IMR-90 (cell line): ENCODE results near the gene MMP27. TPM values are rescaled to one million over a fixed set of nuclear protein-coding genes. Genes with fewer than 3 reads are reported as not detected.

Experiments
- ATAC-seq: fragments of 200-7000 bp; cut with Tn5 transposase; 2 replicates; pipeline ENCODE4 v1.9.1; 2020; ENCODE audit warnings: low read depth, mild to moderate bottlenecking, moderate library complexity
- BruUV-seq: library from RNA; stranded (reverse); fragments of 400-500 nt; replicated peaks from 2 replicates; lab custom pipeline; 2021; lab: Mats Ljungman, UMichigan
- CTCF ChIA-PET: fragments of 300-600 bp; formaldehyde crosslinking; extraction: SDS; loops from one replicate; lab custom pipeline; 2021; ENCODE audit warnings: antibody characterized with exemption; lab: Yijun Ruan, JAX
- POLR2A ChIA-PET: fragments of 300-600 bp; sonication (Branson Sonifier 250); formaldehyde crosslinking; loops from one replicate; lab custom pipeline; 2022; ENCODE audit warnings: antibody characterized with exemption; ENCODE audit not compliant: unreplicated experiment; lab: Charles Lee
- DNase-seq: peaks from one replicate; pipeline ENCODE4 v3.0.0; 2013
- H2AFZ ChIP-seq: replicated peaks from 2 replicates; pipeline ENCODE3; 2013; ENCODE audit warnings: low read length, mild to moderate bottlenecking; ENCODE audit not compliant: poor library complexity
- H2AK5ac ChIP-seq: 2 replicates; pipeline ENCODE4 v1.6.1; 2013; ENCODE audit warnings: low read depth, low read length, inconsistent platforms
- H2AK9ac ChIP-seq: replicated peaks from 2 replicates; pipeline ENCODE3; 2013; ENCODE audit warnings: mild to moderate bottlenecking, low read depth, low read length, moderate library complexity; ENCODE audit not compliant: poor library complexity
- H2BK120ac ChIP-seq: 2 replicates; pipeline ENCODE4 v1.6.1; 2013; ENCODE audit warnings: low read depth, low read length, inconsistent platforms
- H2BK15ac ChIP-seq: 3 replicates; pipeline ENCODE4 v1.6.1; 2013; ENCODE audit warnings: low read depth, low read length, inconsistent platforms
- H2BK20ac ChIP-seq: 2 replicates; pipeline ENCODE4 v1.6.1; 2013; ENCODE audit warnings: low read depth, mild to moderate bottlenecking, inconsistent platforms, low read length, moderate library complexity
- H2BK5ac ChIP-seq: 2 replicates; pipeline ENCODE4 v1.6.1; 2013; ENCODE audit warnings: mild to moderate bottlenecking, low read depth, low read length, inconsistent platforms; ENCODE audit not compliant: poor library complexity, severe bottlenecking
- H3K14ac ChIP-seq: replicated peaks from 2 replicates; pipeline ENCODE4 v1.6.1; 2013; ENCODE audit warnings: low read depth, low read length, inconsistent platforms
- H3K18ac ChIP-seq: 2 replicates; pipeline ENCODE4 v1.6.1; 2013; ENCODE audit warnings: low read depth, low read length, control low read depth
- H3K23ac ChIP-seq: 2 replicates; pipeline ENCODE4 v1.6.1; 2013; ENCODE audit warnings: low read depth, low read length, inconsistent platforms
- H3K27ac ChIP-seq: 2 replicates; pipeline ENCODE4 v1.5.1; 2013; ENCODE audit warnings: mild to moderate bottlenecking, control low read depth, low read length; ENCODE audit not compliant: insufficient read depth
- H3K27me3 ChIP-seq: 2 replicates; pipeline ENCODE4 v1.6.1; 2013; ENCODE audit warnings: low read length; ENCODE audit not compliant: control insufficient read depth, insufficient read depth
- H3K36me3 ChIP-seq: 2 replicates; pipeline ENCODE4 v1.6.1; 2013; ENCODE audit warnings: low read length, mixed read lengths; ENCODE audit not compliant: control insufficient read depth, insufficient read depth
- H3K4ac ChIP-seq: 2 replicates; pipeline ENCODE4 v1.6.1; 2013; ENCODE audit warnings: low read depth, low read length, inconsistent platforms
- H3K4me1 ChIP-seq: 2 replicates; pipeline ENCODE4 v1.6.1; 2013; ENCODE audit warnings: low read length, mixed read lengths; ENCODE audit not compliant: control insufficient read depth, insufficient read depth
- H3K4me2 ChIP-seq: 2 replicates; pipeline ENCODE4 v1.6.1; 2013; ENCODE audit warnings: low read depth, mild to moderate bottlenecking, control low read depth, low read length, moderate library complexity
- H3K4me3 ChIP-seq: 2 replicates; pipeline ENCODE4 v1.5.1; 2013; ENCODE audit warnings: low read depth, mild to moderate bottlenecking, control low read depth, low read length, moderate library complexity; ENCODE audit not compliant: insufficient read depth
- H3K56ac ChIP-seq: 2 replicates; pipeline ENCODE4 v1.6.1; 2013; ENCODE audit warnings: low read length, inconsistent platforms; ENCODE audit not compliant: insufficient read depth; ENCODE audit errors: extremely low read depth
- H3K79me1 ChIP-seq, 2 experiments: 2 replicates each; pipeline ENCODE4 v1.6.1; 2013; ENCODE audit warnings: low read length in 2 of 2, inconsistent platforms in 1 of 2, low read depth in 1 of 2
- H3K9ac ChIP-seq: 2 replicates; pipeline ENCODE4 v1.6.1; 2013; ENCODE audit warnings: low read depth, low read length, control low read depth
- H3K9me1 ChIP-seq: 2 replicates; pipeline ENCODE4 v1.6.1; 2013; ENCODE audit warnings: low read length, inconsistent platforms; ENCODE audit not compliant: insufficient read depth
- H3K9me3 ChIP-seq: 2 replicates; pipeline ENCODE4 v1.6.1; 2013; ENCODE audit warnings: low read length; ENCODE audit not compliant: control insufficient read depth, insufficient read depth
- H4K20me1 ChIP-seq: 2 replicates; pipeline ENCODE4 v1.6.1; 2013; ENCODE audit warnings: low read length, inconsistent platforms; ENCODE audit not compliant: insufficient read depth
- H4K5ac ChIP-seq: 2 replicates; pipeline ENCODE4 v1.6.1; 2013; ENCODE audit warnings: mild to moderate bottlenecking, low read depth, low read length, control low read depth
- H4K8ac ChIP-seq, 2 experiments: 2 replicates each; pipeline ENCODE4 v1.6.1; 2013; ENCODE audit warnings: low read depth in 2 of 2, low read length in 2 of 2, control low read depth in 1 of 2, inconsistent platforms in 1 of 2
- H4K91ac ChIP-seq: 2 replicates; pipeline ENCODE4 v1.6.1; 2013; ENCODE audit warnings: low read depth, low read length, inconsistent platforms; ENCODE audit not compliant: insufficient read depth
- CHD1 ChIP-seq: IDR thresholded peaks from 2 replicates; pipeline ENCODE4 v1.6.1; 2012; ENCODE audit warnings: low read depth, low read length, improper control_type of control experiment
- WGBS, 2 experiments: methylation state at CpG; one replicate each; pipeline versions ENCODE4 v1.1.5 to v1.1.7; 2013; ENCODE audit warnings: missing lambda C conversion rate in 2 of 2; ENCODE audit not compliant: insufficient read length in 1 of 2; ENCODE audit errors: extremely low coverage in 2 of 2; 5-methylcytosine and 5-hydroxymethylcytosine counted together
- dilution Hi-C: fragments of 300-500 bp; cut with HindIII; formaldehyde crosslinking; loops from one replicate; pipeline ENCODE4 v1.14.3; 2018; ENCODE audit warnings: low sequenced_read_pairs; ENCODE audit not compliant: unreplicated experiment
- in situ Hi-C: fragments of 300-500 bp; cut with MboI; formaldehyde crosslinking; loops from 3 replicates; pipeline ENCODE4 v1.14.3; 2019; ENCODE audit warnings: low sequenced_read_pairs, inconsistent platforms, mixed read lengths
- intact Hi-C: fragments of 100-400 bp; cut with micrococcal nuclease; formaldehyde crosslinking; loops from 2 replicates; pipeline ENCODE4 v1.10.0; 2022
- polyA plus RNA-seq, 3 experiments: library from polyadenylated mRNA; depleted of rRNA; stranded (reverse); fragments of >200 nt; gene quantifications; 2 replicates each; pipeline ENCODE4 v1.2.3, GENCODE V29; 2012; ENCODE audit warnings: low replicate concordance in 1 of 3
- total RNA-seq: library from RNA; depleted of rRNA; stranded (reverse); fragments of >200 nt; gene quantifications from 2 replicates; pipeline ENCODE4 v1.2.3, GENCODE V29; 2012

The MMP27 gene
- total and polyA plus RNA-seq, 2 of the 4 experiments (the other 2 are of a cell fraction) = not detected

- ATAC-seq (no peak), DNase-seq (no peak)
- no peak for TF ChIP-seq CHD1
- Histone ChIP-seq H3K4me3 (no peak overlapping the region), H3K27me3 (peaks cover 9% of the 10 kb centered on the region), H3K9me3 (no peaks in the 10 kb centered on the region), H3K18ac (no peak overlapping the region), H2BK5ac (no peak overlapping the region), H2AK5ac (no peak overlapping the region), H3K9ac (no peak overlapping the region), H3K56ac (no peak overlapping the region), H3K4me1 (no peaks in the 10 kb centered on the region), H3K4ac (no peak overlapping the region), H3K14ac (no peak overlapping the region), H4K20me1 (no peaks in the 10 kb centered on the region), H3K9me1 (peaks cover 2% of the 10 kb centered on the region; the same call in 1 of the 2 replicates), H2BK15ac (no peak overlapping the region), H2AFZ (no peak overlapping the region), H2BK120ac (no peak overlapping the region), H3K4me2 (no peak overlapping the region), H4K91ac (no peak overlapping the region), H3K79me1 (no peaks in the 10 kb centered on the region), H3K36me3 (no peaks in the 10 kb centered on the region), H2BK20ac (no peak overlapping the region), H4K5ac (no peak overlapping the region), H3K23ac (no peak overlapping the region), H3K27ac (no peak overlapping the region), H4K8ac (no peak overlapping the region), H2AK9ac (no peak overlapping the region)
- WGBS, 2 experiments = 29% methylated on average over 1 of the region's 4 CpGs; no CpG with 5 or more reads in 1 of the 2 experiments
- intact Hi-C loops (no loop called here), in situ Hi-C loops (no loop called here), dilution Hi-C loops (no loop called here)
- BruUV-seq = no TSS peak
- CTCF ChIA-PET = no interaction called here
- POLR2A ChIA-PET = no interaction called here
These were observed 22.3 kb downstream of the MMP27 start for GRCh38 chr11:102683277-102683676.
